H1 (cell line): ENCODE results near the gene KRT222.

ENCODE experiments used
- CTCF ChIP-seq, 3 experiments: IDR thresholded peaks; 1 replicate in 2 of 3; 2 replicates in 1 of 3; pipeline versions ENCODE4 v1.5.1 to v1.6.1; 2011; ENCODE audit warnings: low read length in 3 of 3, mild to moderate bottlenecking in 3 of 3, inconsistent platforms in 2 of 3, low read depth in 1 of 3, moderate library complexity in 1 of 3; ENCODE audit not compliant: insufficient read depth in 1 of 3; ENCODE audit errors: control extremely low read depth in 1 of 3
- EZH2 ChIP-seq: fragments of 200-600 bp; sonication (generic); IDR thresholded peaks from 2 replicates; pipeline ENCODE4 v1.7.1; 2012; ENCODE audit warnings: low read depth, mild to moderate bottlenecking, moderate library complexity, low read length, inconsistent platforms; ENCODE audit not compliant: severe bottlenecking
- FOSL1 ChIP-seq: IDR thresholded peaks from 2 replicates; pipeline ENCODE4 v1.6.1; 2011; ENCODE audit warnings: mild to moderate bottlenecking, low read depth, low read length, moderate library complexity; ENCODE audit not compliant: insufficient read depth
- HDAC6 ChIP-seq: IDR thresholded peaks from one replicate; pipeline ENCODE4 v1.7.1; 2012; ENCODE audit warnings: low read depth, mild to moderate bottlenecking, inconsistent platforms, low read length, moderate library complexity
- NRF1 ChIP-seq: IDR thresholded peaks from 2 replicates; pipeline ENCODE4 v1.6.1; 2011; ENCODE audit warnings: mild to moderate bottlenecking, low read depth, low read length, improper control_type of control experiment
- POLR2A ChIP-seq, 2 experiments: IDR thresholded peaks; 1 replicate in 1 of 2; 2 replicates in 1 of 2; pipeline ENCODE4 v1.6.1; 2011; ENCODE audit warnings: low read depth in 2 of 2, low read length in 2 of 2, mild to moderate bottlenecking in 2 of 2; ENCODE audit errors: control extremely low read depth in 1 of 2
- POLR2AphosphoS5 ChIP-seq: IDR thresholded peaks from 2 replicates; pipeline ENCODE4 v1.6.1; 2011; ENCODE audit warnings: low read depth, low read length
- RXRA ChIP-seq: IDR thresholded peaks from 2 replicates; pipeline ENCODE4 v1.6.1; 2011; ENCODE audit warnings: low read depth, mild to moderate bottlenecking, low read length, moderate library complexity; ENCODE audit not compliant: insufficient read depth
- SIN3A ChIP-seq, 2 experiments: IDR thresholded peaks in 1 of 2; conservative IDR thresholded peaks in 1 of 2; 2 replicates each; pipeline ENCODE4 v1.6.1; 2011 to 2012; ENCODE audit warnings: low read length in 2 of 2, improper control_type of control experiment in 1 of 2, low read depth in 1 of 2, mild to moderate bottlenecking in 1 of 2
- TEAD4 ChIP-seq: IDR thresholded peaks from 2 replicates; pipeline ENCODE4 v1.6.1; 2012; ENCODE audit warnings: low read depth, low read length, inconsistent platforms, mixed read lengths

GRCh38 chr17:40686192-40686591 is 21.2 kb upstream of the KRT222 start:
- TF ChIP-seq POLR2AphosphoS5 (no peak), NRF1 (no peak), TEAD4 (no peak), POLR2A (IDR thresholded peaks at IDR 0.05; ENCODE audit: control extremely low read depth in 1 of 2, low read depth in 2 of 2, low read length in 2 of 2) (no peak), CTCF (IDR thresholded peaks at IDR 0.05; ENCODE audit: control extremely low read depth in 1 of 3, insufficient read depth in 1 of 3, low read depth in 1 of 3, low read length in 3 of 3) (no peak), RXRA (no peak), FOSL1 (no peak), EZH2 (no peak), SIN3A (conservative IDR thresholded peaks at IDR 0.05 in 1 of 2, IDR thresholded peaks at IDR 0.05 in 1 of 2; ENCODE audit: low read depth in 1 of 2, low read length in 2 of 2) (no peak), HDAC6 (no peak)
